A172 (cell line): ENCODE measurements around the gene TRPM4. TPM values are rescaled to one million over a fixed set of nuclear protein-coding genes. Genes with fewer than 3 reads are reported as not detected.
A peak's percentile ranks its signal among the peaks of the same experiment; 100 is the strongest.
"Not testable (repeated sequence)": the region's sequence is repeated elsewhere in the genome, so short reads cannot be mapped to it uniquely, and the experiment has no call there.

Experiments used
- DNase-seq: peaks from one replicate; pipeline ENCODE4 v3.0.0-alpha.2; 2015; ENCODE audit warnings: low spot score
- total RNA-seq: library from RNA; depleted of rRNA; stranded (reverse); fragments of >200 nt; shearing (Covaris generic); gene quantifications from 2 replicates; pipeline ENCODE4 v1.2.3, GENCODE V29; 2014

TRPM4 gene
- total RNA-seq, 1 experiment from 2014 or later, result 7.6 TPM

DNA sequence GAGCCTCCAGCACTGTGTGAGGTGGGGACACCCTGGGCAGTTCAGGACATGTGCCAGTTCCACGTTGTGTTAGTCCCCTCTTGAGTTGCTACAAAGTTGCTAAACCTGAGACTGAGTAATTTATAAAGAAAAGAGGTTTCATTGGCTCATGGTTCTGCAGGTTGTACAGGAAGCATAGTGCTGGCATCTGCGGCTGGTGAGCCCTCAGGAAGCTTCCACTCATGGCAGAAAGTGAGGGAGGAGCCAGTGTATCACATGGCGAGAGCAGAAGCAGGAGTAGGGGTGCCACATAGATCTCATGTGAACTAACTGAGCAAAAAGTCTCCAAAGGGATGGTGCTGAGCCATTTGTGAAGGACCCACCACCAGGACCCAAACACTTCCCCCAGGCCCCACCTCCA is 33.2 kb downstream of the TRPM4 start:
- no peak for DNase-seq

DNA sequence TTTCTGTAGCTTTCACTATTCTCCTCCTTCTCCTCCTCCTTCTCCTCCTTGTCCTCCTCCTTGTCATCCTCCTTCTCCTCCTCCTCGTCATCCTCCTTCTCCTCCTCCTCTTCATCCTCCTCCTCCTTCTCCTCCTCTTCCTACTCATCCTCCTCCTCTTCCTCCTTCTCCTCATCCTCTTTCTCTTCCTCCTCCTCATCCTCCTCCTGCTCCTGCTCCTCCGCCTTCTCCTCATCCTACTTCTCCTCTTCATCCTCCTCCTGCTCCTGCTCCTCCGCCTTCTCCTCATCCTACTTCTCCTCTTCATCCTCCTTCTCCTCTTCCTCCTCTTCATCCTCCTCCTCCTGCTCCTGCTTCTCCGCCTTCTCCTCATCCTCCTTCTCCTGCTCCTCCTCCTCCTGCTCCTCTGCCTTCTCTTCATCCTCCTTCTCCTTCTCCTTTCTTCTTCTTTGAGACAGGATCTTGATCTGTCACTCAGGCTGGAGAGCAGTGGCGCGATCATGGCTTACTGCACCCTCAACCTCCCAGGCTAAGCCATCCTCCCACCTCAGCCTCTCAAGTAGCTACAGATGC is 36.3 kb downstream of the TRPM4 start:
- no peak for DNase-seq

DNA sequence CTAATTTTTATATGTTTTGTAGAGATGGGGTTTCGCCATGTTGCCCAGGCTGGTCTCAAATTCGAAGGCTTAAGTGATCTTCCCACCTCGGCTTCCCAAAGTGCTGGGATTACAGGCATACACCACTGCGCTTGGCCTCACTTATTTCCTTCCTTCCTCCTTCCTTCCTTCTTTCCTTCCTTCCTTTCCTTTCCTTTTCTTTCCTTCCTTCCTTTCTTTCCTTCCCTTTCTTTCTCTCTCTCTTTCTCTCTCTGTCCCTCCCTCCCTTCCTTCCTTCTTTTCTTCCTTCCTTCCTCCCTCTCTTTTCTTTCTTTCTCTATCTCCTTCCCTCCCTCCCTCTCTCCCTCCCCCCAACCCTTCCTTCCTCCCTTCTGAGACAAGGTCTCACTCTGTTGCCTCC is 36.8 kb downstream of the TRPM4 start:
- DNase-seq, result no peak

DNA sequence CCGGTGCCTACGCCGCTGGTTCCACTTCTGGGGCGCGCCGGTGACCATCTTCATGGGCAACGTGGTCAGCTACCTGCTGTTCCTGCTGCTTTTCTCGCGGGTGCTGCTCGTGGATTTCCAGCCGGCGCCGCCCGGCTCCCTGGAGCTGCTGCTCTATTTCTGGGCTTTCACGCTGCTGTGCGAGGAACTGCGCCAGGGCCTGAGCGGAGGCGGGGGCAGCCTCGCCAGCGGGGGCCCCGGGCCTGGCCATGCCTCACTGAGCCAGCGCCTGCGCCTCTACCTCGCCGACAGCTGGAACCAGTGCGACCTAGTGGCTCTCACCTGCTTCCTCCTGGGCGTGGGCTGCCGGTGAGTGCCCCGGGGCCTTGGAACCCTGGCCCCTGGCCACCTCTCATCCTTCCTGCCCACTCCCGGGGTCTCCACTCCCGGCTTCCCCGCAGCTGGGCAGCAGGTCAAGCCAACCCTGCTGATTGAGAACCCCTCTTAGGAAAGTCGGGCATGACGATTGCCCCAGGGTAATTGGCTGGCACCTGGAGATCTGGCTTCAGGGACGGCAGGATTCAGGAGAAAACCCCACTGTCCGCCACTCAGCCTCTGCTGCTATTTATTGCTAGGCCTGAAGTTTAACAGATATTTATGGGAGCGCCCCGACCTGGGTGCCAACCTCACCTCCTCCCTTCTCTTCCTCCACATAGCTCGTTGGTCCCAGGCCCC is 39.1 kb downstream of the TRPM4 start:
- no peak for DNase-seq

DNA sequence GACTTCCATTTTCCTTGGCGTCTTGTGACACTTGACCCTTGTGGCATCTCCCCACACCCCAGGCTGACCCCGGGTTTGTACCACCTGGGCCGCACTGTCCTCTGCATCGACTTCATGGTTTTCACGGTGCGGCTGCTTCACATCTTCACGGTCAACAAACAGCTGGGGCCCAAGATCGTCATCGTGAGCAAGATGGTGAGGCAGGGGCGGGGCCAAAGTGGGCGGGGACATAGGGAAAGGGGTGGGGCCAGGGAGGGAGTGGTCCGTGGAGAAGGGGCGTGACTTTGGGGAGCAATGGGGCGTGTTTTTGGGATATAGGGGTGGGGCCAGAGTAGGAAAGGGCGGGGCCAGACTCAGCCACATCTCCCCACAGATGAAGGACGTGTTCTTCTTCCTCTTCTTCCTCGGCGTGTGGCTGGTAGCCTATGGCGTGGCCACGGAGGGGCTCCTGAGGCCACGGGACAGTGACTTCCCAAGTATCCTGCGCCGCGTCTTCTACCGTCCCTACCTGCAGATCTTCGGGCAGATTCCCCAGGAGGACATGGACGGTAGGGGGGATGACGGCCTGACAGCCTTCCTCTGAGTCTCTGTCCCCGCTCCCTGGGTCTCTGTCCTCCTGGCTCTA is 42.8 kb downstream of the TRPM4 start:
- no peak for DNase-seq

DNA sequence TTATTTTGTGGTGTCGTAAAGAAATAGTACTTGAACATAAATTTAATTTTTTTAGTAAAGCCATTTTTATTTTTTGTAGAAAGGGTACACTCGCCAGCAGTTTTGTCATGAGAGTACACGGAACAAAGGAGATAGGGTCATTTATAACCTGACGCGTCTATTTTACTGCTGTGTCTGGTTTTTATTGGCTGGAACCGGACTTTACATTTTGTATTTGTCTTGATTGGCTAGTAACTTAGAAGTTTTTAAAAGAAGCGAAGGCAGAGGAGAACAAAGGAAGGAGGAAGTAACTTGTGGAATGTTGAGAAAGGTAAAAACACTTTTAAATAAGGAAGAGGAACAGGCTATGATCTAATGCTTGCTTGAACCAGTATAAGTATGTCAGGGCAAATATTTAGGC is 43.5 kb downstream of the TRPM4 start:
- no peak for DNase-seq

DNA sequence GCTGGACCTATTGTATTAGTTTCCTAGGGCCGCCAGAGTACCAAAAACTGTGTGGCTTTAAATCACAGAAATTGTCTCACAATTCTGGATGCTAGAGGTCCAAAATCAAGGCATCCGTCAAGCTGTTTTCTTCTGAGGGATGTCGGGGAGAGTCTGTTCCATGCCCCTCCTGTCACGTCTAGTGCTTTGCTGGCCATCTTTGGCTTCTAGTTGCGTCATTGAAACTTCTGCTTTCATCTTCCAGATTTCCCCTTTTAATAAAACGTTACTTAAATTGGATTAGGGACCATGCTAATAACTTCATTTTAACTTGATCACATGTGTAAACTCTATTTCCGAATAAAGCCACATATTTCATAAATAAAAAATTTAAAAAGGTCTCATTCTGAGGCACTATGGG is 47.5 kb downstream of the TRPM4 start:
- DNase-seq, result no peak

DNA sequence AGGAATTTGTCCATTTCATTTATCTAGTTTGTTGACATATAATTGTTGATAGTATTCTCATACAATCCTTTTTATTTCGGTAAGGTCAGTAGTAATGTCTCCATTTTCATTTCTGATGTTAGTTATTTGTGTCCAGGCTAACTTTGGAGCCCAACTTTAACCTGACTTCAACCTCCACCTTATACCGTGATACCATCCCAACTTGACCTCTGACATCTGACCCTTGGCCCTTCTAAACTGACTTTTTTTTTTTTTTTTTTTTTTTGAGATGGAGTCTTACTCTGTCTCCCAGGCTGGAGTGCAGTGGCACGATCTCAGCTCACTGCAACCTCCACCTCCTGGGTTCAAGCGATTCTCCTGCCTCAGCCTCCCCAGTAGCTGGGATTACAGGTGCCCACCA is 51.9 kb downstream of the TRPM4 start:
- DNase-seq, result not testable (repeated sequence)

DNA sequence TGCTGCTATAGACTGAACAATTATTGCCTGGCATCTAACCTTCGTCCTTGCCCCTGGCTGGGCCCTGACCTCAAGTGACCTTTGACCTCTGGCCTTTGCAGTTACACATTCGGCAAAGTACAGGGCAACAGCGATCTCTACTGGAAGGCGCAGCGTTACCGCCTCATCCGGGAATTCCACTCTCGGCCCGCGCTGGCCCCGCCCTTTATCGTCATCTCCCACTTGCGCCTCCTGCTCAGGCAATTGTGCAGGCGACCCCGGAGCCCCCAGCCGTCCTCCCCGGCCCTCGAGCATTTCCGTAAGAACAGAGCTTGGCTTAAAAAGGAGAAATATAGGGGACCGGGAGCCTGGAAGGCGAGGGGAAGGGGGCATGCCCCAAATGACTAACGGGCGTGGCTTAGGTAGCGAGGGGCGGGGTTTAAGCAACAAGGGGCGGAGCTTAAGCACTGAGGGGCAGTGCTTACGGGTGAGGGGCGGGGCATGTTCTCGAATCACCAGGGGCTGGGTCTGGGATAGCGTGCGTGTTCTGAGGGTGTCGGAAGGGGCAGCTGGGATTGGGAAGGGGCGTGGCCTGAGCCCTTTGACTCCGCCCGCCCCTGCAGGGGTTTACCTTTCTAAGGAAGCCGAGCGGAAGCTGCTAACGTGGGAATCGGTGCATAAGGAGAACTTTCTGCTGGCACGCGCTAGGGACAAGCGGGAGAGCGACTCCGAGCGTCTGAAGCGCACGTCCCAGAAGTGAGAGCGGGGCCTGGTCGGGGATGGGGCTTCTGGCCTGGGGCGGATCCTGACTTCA is 52.7 kb downstream of the TRPM4 start:
- DNase-seq, result no peak

DNA sequence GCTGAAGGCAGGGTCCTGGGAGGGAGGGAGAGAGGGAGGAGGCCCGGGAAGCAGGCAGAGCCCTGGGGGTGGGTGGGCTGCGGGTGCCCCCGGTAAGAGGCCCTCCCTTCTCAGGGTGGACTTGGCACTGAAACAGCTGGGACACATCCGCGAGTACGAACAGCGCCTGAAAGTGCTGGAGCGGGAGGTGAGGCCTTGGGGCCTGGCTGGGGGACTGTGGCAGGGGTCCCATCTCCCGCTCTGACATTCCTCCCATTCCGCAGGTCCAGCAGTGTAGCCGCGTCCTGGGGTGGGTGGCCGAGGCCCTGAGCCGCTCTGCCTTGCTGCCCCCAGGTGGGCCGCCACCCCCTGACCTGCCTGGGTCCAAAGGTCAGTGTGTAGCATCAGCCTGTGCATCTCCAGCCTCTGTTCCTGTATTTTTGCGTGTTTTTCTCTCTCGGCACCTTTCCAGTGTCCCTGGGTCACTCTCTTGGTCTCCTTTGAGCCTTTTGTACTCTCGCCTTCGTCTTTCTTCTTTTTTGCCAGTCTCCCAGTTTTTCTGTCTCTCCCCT is 53.4 kb downstream of the TRPM4 start:
- no peak for DNase-seq

DNA sequence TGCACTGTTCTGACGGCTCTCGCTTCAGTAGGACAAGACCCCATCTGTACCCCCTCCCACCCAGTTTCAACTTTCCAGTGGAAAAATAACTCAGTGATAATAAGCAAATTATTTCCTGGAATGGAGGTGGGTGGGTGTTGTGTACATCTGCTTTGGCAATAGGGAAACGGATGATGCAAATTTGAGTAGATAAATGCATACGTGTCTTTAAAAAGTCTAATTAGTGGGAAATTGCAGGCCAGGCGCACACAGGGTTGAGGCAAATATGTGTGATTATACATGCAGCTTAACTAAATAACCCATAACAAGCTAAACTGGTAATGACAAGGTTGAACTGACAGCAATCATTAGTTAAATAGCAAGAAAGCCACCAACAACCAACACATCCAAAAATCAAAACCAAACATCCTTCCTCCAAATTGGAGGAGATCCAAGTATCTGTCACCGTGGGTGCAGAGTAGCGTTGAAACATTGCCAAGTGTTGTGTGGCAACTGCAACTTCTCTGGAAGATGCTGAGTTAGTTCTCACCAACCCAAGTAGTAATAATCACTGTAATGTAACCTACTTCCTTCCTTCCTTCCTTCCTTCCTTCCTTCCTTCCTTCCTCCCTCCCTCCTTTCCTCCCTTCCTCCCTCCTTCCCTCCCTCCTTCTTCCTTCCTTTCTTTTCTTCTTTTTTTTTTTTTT is 54.6 kb downstream of the TRPM4 start:
- no peak for DNase-seq

DNA sequence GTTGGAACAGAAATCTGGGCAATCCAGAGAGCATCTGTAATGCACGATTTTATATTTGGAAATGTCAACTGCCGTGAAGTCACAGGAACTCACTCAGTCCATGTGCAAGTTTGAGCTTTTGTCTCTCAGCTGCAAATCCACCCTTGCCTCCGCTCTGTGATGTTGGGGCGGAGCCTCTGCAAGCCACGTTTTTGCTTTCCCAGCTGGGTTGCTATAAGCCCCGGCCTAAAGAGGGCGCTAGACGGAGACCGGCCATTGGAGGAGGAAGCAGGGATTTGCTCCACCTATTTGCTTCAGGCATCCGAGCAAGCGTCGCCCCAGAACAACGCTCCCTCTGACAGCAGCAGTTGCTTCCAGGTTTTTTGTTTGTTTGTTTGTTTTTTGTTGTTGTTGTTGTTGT is 56.2 kb downstream of the TRPM4 start:
- no peak for DNase-seq

DNA sequence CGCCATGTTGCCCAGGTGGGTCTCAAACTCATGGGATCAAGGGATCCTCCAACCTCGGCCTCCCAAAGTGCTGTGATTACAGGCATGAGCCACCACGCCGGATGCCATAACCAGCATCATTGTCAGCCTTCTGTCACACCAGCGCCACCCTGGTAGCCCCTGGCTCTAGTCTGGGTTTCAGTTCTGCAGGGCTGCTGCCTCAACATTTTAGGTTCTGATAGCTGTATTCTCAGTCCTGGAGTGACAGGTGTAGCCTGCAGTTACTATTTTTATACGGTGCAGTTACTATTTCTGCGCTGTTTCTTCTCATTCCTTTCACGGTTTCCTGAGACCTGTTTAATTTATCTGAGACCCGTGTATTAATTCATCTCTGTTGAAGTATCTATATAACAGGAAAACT is 57.1 kb downstream of the TRPM4 start:
- no peak for DNase-seq

DNA sequence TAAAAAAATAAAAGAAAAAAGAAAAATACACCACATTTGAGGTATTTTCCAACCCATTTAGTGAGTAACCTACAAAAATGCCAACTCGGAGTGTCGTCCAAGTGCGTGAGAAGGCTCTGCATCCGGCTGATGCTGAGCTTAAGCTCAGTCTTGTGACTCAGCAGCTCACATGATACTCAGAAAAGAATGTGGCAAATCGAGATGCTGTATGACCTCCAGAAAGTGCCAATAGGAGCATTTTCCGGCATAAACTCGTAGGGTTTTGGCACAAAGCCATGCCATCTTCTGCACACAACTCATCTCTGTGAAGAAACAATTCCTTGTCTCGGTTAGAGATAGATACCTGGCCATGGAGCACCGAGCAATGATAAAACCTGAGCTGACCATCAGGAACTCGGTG is 58.5 kb downstream of the TRPM4 start:
- DNase-seq, result peak; percentile 75

DNA sequence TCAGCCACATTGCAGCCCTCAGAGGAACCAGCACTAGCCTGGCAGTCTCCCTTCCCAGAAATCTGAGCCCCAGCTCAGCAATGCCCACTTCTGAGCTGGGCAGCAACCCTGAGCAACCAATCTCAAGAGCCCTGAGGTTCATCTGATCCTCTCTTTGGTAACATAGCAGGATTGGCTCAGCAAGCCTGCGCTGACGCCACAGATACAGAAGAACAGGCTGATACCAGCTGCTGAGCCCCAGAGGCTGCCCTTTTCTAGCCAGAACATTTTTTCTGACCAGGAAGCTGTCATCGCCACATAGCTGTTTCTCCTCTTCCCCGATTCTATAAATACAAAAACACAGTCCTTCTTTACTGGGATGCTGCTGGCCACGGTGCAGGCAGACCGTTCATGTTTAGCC is 59.8 kb downstream of the TRPM4 start:
- DNase-seq, result no peak

DNA sequence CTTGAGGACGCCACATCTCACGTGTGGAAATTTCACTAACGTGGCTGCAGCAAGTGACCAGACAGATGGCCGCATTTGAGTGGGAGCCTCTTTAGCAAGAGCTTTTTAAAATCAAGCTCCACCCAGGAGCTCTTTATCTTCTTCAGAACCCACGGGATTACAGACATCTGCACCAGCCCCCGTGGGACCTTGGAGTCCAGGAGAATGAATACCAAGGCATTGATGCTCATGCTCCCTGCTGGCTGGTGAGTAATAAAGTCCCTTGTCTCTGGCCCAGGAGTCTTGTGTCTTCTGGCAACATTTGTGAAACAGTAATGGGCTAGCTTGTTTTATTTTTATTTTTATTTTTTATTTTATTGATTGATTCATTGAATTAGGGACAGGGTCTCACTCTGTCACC is 64.4 kb downstream of the TRPM4 start:
- no peak for DNase-seq

DNA sequence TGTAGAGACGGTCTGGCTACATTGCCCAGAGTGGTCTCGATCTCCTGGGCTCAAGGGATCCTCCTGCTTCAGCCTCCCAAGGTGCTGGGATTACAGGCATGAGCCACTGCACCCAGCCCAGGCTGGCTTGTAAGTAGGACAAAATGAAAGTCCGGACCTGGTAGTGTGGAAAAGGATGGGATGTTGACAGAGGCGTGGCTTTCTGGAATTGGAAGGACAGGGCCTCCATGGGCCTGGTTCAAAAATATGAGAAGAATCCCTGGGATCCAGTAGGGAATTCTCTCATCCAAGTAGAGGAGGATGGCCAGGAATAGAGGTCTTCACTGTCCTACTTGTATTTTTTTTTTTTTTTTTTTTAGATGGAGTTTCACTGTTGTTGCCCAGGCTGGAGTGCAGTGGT is 64.9 kb downstream of the TRPM4 start:
- DNase-seq, result no peak

DNA sequence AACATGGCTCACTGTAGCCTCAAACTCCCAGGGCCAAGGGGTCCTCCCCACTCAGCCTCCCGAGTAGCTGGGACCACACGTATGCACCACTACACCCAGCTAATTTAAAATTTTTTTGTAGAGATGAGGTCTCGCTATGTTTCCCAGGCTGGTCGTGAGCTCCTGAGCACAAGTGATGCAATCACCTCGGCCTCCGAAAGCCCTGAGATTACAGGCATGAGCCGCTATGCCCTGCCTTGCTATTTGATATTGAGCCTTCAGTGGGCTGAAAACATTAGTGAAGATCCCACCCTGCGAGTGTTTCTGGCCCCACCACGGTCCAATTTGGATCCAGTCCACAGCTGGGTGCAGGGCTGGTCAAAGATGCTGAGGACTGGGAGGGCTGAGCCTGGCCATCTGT is 65.9 kb downstream of the TRPM4 start:
- no peak for DNase-seq

DNA sequence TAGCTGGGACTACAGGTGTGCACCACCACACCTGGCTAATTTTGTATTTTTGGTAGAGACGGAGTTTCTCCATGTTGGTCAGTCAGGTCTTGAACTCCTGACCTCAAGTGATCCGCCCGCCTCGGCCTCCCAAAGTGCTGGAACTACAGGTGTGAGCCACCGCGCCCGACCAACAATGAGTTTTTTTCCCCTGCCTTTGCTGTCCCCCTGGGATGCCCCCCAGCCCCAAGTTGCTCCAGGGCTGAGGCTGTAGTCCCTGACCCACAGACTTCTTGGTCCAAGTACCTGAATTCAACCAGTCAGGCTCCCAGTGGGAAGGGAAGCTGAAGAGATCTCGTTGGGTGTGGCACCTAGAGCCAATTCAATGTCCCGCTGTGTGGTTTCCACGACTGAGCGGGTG is 66.8 kb downstream of the TRPM4 start:
- not testable (repeated sequence) for DNase-seq

DNA sequence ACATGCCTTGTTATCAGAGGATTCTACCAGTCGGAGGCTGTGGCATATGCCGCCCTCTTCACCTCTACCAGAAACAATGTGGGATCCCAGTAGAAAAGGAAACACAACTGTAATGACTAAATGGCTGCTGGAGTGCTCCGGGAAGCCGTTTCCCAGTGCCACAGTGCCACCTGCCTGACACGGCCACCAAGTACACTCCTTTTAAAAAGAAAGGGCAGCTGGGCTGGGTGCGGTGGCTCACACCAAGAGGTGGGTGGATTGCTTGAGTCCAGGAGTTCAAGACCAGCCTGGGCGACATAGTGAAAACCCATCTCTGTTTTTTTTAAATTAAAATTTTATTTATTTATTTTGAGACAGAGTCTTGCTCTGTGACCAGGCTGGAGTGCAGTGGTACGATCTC is 67.3 kb downstream of the TRPM4 start:
- peak; percentile 76 for DNase-seq

DNA sequence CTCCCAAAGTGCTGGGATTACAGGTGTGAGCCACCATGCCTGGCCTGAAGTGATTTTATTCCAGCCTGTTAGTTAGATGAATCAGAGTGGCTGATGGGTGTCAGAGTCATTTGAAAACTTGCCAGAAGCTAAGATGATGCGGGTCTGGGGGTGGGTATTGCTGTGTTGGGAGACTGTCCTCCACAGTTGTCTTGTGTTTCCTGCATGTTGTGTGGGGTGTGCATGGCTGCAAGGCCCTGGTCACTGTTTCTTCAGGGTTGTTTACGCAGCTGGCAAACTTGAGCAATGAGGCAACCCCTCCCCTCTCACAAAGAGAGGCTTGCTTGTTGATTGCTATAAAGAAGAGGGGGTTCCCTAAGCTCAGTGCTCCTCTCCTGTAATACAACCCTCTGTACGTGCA is 71.8 kb downstream of the TRPM4 start:
- DNase-seq, result no peak

DNA sequence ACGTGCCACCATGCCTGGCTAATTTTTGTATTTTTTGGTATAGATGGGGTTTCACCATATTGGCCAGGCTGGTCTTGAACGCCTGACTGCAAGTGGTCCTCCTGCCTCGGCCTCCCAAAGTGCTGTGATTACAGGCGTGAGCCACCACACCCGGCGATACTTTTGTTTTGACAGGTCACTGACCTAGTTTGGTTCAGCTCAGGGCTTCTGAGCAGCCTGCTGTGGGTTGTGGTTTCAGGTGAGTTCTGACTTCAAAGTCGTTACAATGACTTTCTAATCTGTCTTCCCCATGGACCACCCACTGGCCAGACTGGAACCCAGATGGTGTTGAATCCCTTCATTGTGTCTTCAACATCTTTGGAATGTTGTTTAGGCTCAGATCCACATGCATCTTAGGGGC is 73.8 kb downstream of the TRPM4 start:
- no peak for DNase-seq
